MCF 10A (cell line): Measurements from ENCODE around the gene EPHB1. TPM values are rescaled to one million over a fixed set of nuclear protein-coding genes. Genes with fewer than 3 reads are reported as not detected.

ENCODE experiments used
- BruUV-seq: library from RNA; stranded (reverse); fragments of 400-500 nt; replicated peaks from 2 replicates; lab custom pipeline; 2021; lab: Mats Ljungman, UMichigan
- CTCF ChIA-PET: fragments of 300-600 bp; sonication (Branson Sonifier 250); formaldehyde crosslinking; extraction: SDS; loops from one replicate; lab custom pipeline; 2021; ENCODE audit warnings: antibody characterized with exemption, inconsistent platforms; lab: Yijun Ruan, JAX
- POLR2A ChIA-PET: fragments of 300-600, 350-650 bp; sonication (Branson Sonifier 250); formaldehyde crosslinking; extraction: SDS; loops from one replicate; lab custom pipeline; 2020; ENCODE audit warnings: antibody characterized with exemption, inconsistent platforms; lab: Yijun Ruan, JAX
- DNase-seq: peaks from one replicate; pipeline ENCODE4 v3.0.0-alpha.2; 2018; ENCODE audit not compliant: unreplicated experiment
- H3K27ac Mint-ChIP-seq: one replicate; pipeline ENCODE4 v1.8.0; 2022; ENCODE audit warnings: mild to moderate bottlenecking, low read depth, mixed read lengths; ENCODE audit not compliant: unreplicated experiment
- H3K27me3 Mint-ChIP-seq: one replicate; pipeline ENCODE4 v1.8.0; 2022; ENCODE audit warnings: mixed read lengths; ENCODE audit not compliant: insufficient read depth, unreplicated experiment
- H3K36me3 Mint-ChIP-seq: one replicate; pipeline ENCODE4 v1.8.0; 2022; ENCODE audit warnings: mild to moderate bottlenecking, moderate library complexity, mixed read lengths; ENCODE audit not compliant: insufficient read depth, unreplicated experiment
- H3K4me1 Mint-ChIP-seq: one replicate; pipeline ENCODE4 v1.8.0; 2022; ENCODE audit warnings: mixed read lengths; ENCODE audit not compliant: insufficient read depth, unreplicated experiment
- H3K4me3 Mint-ChIP-seq: one replicate; pipeline ENCODE4 v1.8.0; 2022; ENCODE audit warnings: mild to moderate bottlenecking, moderate library complexity, mixed read lengths; ENCODE audit not compliant: unreplicated experiment
- H3K9me3 Mint-ChIP-seq: one replicate; pipeline ENCODE4 v1.8.0; 2022; ENCODE audit warnings: mixed read lengths; ENCODE audit not compliant: unreplicated experiment
- CTCF ChIP-seq: fragments of 200-600 bp; IDR thresholded peaks from one replicate; pipeline ENCODE4 v1.8.0; 2022; ENCODE audit warnings: antibody characterized with exemption, mild to moderate bottlenecking; ENCODE audit not compliant: unreplicated experiment
- intact Hi-C: fragments of 100-400 bp; cut with micrococcal nuclease; formaldehyde crosslinking; loops from 2 replicates; pipeline ENCODE4 v1.14.1; 2022
- total RNA-seq: library from RNA; stranded (reverse); gene quantifications from 2 replicates; pipeline ENCODE4 v1.2.3, GENCODE V29; 2022

Gene EPHB1
- total RNA-seq, 1 experiment from 2014 or later = not detected

GRCh38 chr3:135218304-135218703, 423.2 kb downstream of the EPHB1 start:
- peaks cover 48% of the 10 kb centered on the region for H3K9me3 Mint-ChIP-seq
- no peaks in the 10 kb centered on the region for H3K4me1 Mint-ChIP-seq
- CTCF ChIA-PET = interaction anchor here (0.6 kb wide), 1 partner anchor 187 kb away, joined by 3 read pairs; no protein-coding TSS in a partner anchor
- DNase-seq = no peak
- POLR2A ChIA-PET = no interaction called here
- no peaks in the 10 kb centered on the region for H3K36me3 Mint-ChIP-seq
- no peaks in the 10 kb centered on the region for H3K27me3 Mint-ChIP-seq
- H3K27ac Mint-ChIP-seq = no peak overlapping the region
- intact Hi-C loops = no loop called here
- H3K4me3 Mint-ChIP-seq = no peak overlapping the region
- no peak for TF ChIP-seq CTCF
- BruUV-seq = no TSS peak

GRCh38 chr3:135218782-135219181, 423.7 kb downstream of the EPHB1 start:
- H3K4me1 Mint-ChIP-seq = no peaks in the 10 kb centered on the region

GRCh38 chr3:135224815-135225362, 429.8 kb downstream of the EPHB1 start:
- DNase-seq = no peak
- no peak overlapping the region for H3K4me3 Mint-ChIP-seq
- ChIA-PET POLR2A (no interaction called here), CTCF (no interaction called here)
- intact Hi-C loops = no loop called here
- no peaks in the 10 kb centered on the region for H3K4me1 Mint-ChIP-seq
- no TSS peak for BruUV-seq
- no peaks in the 10 kb centered on the region for H3K27me3 Mint-ChIP-seq
- no peak overlapping the region for H3K27ac Mint-ChIP-seq
- H3K9me3 Mint-ChIP-seq = peaks cover 60% of the 10 kb centered on the region
- no peaks in the 10 kb centered on the region for H3K36me3 Mint-ChIP-seq
- no peak for TF ChIP-seq CTCF

More at GRCh38 chr3:135218782-135219181, 423.7 kb downstream of the EPHB1 start:
- H3K4me3 Mint-ChIP-seq = no peak overlapping the region
- no peak for DNase-seq
- TF ChIP-seq CTCF = no peak
- ChIA-PET CTCF (interaction anchor here (0.6 kb wide), 1 partner anchor 188 kb away, joined by 3 read pairs; no protein-coding TSS in a partner anchor), POLR2A (no interaction called here)
- peaks cover 46% of the 10 kb centered on the region for H3K9me3 Mint-ChIP-seq
- no peaks in the 10 kb centered on the region for H3K36me3 Mint-ChIP-seq
- no peak overlapping the region for H3K27ac Mint-ChIP-seq
- intact Hi-C loops = no loop called here
- no TSS peak for BruUV-seq
- no peaks in the 10 kb centered on the region for H3K27me3 Mint-ChIP-seq

- peaks cover 57% of the 10 kb centered on the region for H3K9me3 Mint-ChIP-seq
- no peak overlapping the region for H3K4me3 Mint-ChIP-seq
- H3K27me3 Mint-ChIP-seq = no peaks in the 10 kb centered on the region
- intact Hi-C loops = no loop called here
- no TSS peak for BruUV-seq
- no peaks in the 10 kb centered on the region for H3K4me1 Mint-ChIP-seq
- TF ChIP-seq CTCF = no peak
- DNase-seq = no peak
- POLR2A ChIA-PET = no interaction called here
- H3K36me3 Mint-ChIP-seq = no peaks in the 10 kb centered on the region
- no peak overlapping the region for H3K27ac Mint-ChIP-seq
- CTCF ChIA-PET = no interaction called here
Measured at GRCh38 chr3:135226057-135226456, 431.0 kb downstream of the EPHB1 start.
